Spleen (tissue), 7 donors: Measurements from ENCODE around the gene RNF207.

Source experiments
- POLR2A ChIP-seq, 3 donors: fragments of 450-650 bp; IDR thresholded peaks; one replicate each; pipeline ENCODE4 v1.5.1; 2017; ENCODE audit warnings: antibody characterized with exemption in 3 of 3, mild to moderate bottlenecking in 1 of 3
- POLR2AphosphoS5 ChIP-seq, 3 donors: sonication (generic); formaldehyde crosslinking; IDR thresholded peaks; one replicate each; pipeline ENCODE4 v1.5.1; 2017; ENCODE audit warnings: antibody characterized with exemption in 3 of 3
- TF ChIP-seq, protein P1 (sequence below), 11 experiments: fragments of 200-600 bp in 7 of 11; fragments of 450-650 bp in 4 of 11; sonication (generic) in 4 of 11; IDR thresholded peaks in 8 of 11; conservative IDR thresholded peaks in 3 of 11; 1 replicate in 7 of 11; 2 replicates in 4 of 11; pipeline versions ENCODE4 v1.4.0 to v1.8.0; 2016 to 2021; ENCODE audit warnings: antibody characterized with exemption in 11 of 11, inconsistent platforms in 4 of 11, mild to moderate bottlenecking in 1 of 11
- donor health status: DM: no; HTN: no; CAD: no; lungs with moderate emphysema.
- donor health status: DM: no; HTN: no; CAD: no.
- donor health status: DM: no; HTN: no; CAD: no.

DNA sequence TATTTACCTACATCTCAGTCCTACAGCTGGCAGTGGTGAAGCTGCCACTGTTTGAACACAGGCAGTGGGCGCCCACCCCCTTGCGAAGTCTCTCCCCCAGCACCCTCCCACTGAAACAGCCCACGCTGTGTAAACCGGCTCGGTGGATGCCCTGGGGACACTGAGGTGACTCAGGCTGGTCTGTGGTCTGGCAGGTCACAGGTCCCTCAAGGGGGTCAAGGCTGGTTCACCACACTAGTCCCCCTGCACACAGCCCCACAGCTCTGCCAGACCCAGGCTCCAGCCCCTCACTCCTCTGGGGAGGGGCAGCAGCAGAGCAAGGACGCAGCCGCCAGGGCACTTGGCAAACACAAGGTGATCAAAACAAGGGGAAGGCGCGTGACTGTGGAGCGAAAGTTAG is 33.4 kb upstream of the RNF207 start:
- TF ChIP-seq, protein P1, sequence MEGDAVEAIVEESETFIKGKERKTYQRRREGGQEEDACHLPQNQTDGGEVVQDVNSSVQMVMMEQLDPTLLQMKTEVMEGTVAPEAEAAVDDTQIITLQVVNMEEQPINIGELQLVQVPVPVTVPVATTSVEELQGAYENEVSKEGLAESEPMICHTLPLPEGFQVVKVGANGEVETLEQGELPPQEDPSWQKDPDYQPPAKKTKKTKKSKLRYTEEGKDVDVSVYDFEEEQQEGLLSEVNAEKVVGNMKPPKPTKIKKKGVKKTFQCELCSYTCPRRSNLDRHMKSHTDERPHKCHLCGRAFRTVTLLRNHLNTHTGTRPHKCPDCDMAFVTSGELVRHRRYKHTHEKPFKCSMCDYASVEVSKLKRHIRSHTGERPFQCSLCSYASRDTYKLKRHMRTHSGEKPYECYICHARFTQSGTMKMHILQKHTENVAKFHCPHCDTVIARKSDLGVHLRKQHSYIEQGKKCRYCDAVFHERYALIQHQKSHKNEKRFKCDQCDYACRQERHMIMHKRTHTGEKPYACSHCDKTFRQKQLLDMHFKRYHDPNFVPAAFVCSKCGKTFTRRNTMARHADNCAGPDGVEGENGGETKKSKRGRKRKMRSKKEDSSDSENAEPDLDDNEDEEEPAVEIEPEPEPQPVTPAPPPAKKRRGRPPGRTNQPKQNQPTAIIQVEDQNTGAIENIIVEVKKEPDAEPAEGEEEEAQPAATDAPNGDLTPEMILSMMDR (IDR thresholded peaks at IDR 0.05 in 8 of 11, conservative IDR thresholded peaks at IDR 0.05 in 3 of 11) = no peak
- TF ChIP-seq POLR2A (IDR thresholded peaks at IDR 0.05) (no peak), POLR2AphosphoS5 (IDR thresholded peaks at IDR 0.05) (no peak)
